Measurements from ENCODE around the gene DHRS3.

DNA sequence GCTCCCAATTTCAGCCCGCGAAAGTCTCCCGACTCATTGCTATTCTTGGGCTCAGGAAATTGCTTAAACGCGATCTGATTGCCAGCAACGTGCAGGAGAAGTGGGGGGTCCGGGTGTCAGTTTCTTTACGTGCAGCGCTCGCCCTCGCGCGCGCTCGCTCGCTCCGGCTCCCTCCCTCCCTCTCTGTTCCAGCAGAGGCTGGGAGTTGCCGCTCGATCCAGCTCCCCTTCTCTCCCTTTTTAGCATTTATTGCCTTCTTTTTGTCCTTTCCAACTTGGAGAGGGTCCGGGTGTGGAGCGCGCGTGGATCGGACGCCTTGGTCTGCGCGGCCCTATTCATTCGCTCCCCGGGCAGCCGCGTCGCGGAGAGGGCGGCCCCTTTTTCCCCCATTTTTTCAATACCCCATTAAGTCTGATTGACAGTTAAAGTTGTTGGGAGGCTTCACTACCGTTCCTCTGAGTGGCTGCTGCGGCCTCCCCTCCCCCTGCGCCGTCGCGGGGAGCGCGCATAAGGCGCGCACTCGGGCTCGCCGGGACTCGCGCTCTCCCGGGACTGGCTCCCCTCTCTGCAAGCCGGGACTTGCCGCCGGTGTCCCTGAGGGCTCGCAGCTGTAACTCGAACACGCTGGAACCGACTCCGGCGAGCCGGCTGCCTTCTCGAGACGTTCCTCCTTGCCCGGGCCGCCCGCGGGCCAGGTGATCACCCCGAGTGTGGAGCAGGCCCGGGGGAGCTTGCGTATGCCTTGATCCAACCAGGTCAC lies at the start of gene DHRS3:
- TF ChIP-seq EP300 (IDR thresholded peaks at IDR 0.05; ENCODE audit: low read depth in 2 of 2, low read length in 2 of 2) (peak in 1 of 2 experiments; percentile 58; a peak in 1 of 4 replicates), EP300 (CRISPR knock-in tag; IDR thresholded peaks at IDR 0.05; ENCODE audit: borderline replicate concordance) (no peak), FOXK2 (IDR thresholded peaks at IDR 0.05) (no peak), ZNF660 (CRISPR knock-in tag; IDR thresholded peaks at IDR 0.05; ENCODE audit: borderline replicate concordance, low read depth) (0 out of 2 replicates have a peak, but pooled peaks have one; percentile 31), TEAD3 (CRISPR knock-in tag; optimal IDR thresholded peaks at IDR 0.05; ENCODE audit: borderline replicate concordance) (no peak), ZBTB21 (CRISPR knock-in tag; IDR thresholded peaks at IDR 0.05) (no peak), ZBTB2 (CRISPR knock-in tag; IDR thresholded peaks at IDR 0.05; ENCODE audit: low read depth) (no peak)
- TF ChIP-seq, protein P1, sequence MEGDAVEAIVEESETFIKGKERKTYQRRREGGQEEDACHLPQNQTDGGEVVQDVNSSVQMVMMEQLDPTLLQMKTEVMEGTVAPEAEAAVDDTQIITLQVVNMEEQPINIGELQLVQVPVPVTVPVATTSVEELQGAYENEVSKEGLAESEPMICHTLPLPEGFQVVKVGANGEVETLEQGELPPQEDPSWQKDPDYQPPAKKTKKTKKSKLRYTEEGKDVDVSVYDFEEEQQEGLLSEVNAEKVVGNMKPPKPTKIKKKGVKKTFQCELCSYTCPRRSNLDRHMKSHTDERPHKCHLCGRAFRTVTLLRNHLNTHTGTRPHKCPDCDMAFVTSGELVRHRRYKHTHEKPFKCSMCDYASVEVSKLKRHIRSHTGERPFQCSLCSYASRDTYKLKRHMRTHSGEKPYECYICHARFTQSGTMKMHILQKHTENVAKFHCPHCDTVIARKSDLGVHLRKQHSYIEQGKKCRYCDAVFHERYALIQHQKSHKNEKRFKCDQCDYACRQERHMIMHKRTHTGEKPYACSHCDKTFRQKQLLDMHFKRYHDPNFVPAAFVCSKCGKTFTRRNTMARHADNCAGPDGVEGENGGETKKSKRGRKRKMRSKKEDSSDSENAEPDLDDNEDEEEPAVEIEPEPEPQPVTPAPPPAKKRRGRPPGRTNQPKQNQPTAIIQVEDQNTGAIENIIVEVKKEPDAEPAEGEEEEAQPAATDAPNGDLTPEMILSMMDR (CRISPR knock-in tag; IDR thresholded peaks at IDR 0.05): no peak
